HG02884 (cell line): ENCODE data around the gene SPATA31A6.
"Not testable (repeated sequence)": the region's sequence is repeated elsewhere in the genome, so short reads cannot be mapped to it uniquely, and the experiment has no call there.

Experiments
- ATAC-seq: cut with Tn5 transposase; IDR thresholded peaks from one replicate; pipeline ENCODE4 v1.9.1; 2021; ENCODE audit warnings: mild to moderate bottlenecking, moderate library complexity; ENCODE audit not compliant: unreplicated experiment

SPATA31A6 gene

DNA sequence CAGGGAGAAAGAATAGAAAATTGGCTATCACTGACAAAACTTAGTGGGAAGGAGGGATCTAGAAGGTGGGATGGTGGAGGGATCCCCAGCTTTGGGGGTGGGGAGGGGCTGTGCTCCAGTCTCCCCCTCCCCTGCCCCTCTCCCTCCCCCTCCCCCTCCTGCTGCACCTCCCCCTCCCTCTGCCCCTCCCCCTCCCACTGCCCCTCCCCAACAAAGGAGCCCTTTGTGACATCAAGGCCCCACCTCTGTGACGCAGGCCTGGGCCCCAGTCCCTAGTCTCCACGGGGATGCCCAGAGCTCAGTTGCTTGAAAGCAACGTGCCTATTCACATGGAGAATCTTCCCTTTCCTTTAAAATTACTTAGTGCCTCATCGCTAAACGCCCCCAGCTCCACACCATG, at the start of gene SPATA31A6:
TSS of gene SPATA31A6 (plus strand) at position 301 of the 400 bp plus-strand sequence. CDS start at position 330, 29 bp downstream.
- not testable (repeated sequence) for ATAC-seq

DNA sequence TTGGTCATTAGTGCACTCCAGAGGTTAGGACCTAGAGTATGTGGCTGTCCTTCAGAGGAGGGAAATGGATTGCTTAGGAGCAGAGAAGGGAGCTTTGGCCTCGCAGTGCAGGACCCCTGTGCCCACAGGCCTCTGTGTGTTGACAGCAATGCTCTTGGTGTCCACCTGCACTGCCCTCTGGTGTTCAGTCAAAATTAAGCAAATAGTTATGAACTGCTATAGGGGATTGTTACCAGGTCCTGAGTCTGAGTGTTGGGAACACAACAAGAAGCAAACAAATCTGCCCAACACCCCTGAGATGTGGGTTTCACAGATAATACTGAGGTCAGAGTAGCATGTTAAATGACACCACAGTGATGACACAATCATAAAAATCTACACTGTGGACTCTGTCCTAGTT, 23.2 kb upstream of the SPATA31A6 start:
- ATAC-seq, result not testable (repeated sequence)

DNA sequence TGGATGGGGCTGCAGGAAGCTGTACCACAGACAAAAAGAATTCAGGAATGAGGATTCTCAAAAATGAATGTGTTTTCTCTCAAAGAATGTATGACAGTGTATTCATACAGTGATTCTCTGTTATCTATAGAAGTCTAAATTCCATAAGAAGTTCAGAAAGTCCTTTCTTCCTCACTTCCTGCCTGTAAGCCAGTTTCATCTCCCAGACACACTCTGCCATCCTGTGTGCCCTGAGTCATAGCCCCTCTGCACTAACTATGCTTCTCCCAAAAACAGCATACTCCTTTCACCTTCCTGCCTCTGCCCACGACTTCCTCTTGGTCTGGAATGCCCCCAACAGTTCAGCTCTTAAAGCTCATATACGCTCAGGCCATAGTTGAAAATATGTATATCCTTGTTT, 36.4 kb downstream of the SPATA31A6 start:
- not testable (repeated sequence) for ATAC-seq

DNA sequence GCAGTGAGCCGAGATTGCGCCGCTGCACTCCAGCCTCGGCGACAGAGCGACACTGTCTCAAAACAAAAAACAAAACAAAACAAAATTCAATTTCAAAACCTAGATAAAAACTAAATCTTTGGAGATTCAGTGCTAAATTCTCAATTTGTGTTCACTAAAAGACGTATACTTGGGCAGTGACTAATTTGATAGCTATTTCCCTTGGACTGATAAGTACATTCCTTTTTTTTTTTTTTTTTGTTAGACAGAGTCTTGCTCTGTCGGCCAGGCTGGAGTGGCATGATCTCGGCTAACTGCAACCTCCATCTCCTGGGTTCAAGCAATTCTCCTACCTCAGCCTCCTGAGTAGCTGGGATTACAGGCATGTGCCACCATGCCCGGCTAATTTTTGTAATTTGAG, 39.8 kb downstream of the SPATA31A6 start:
- not testable (repeated sequence) for ATAC-seq

DNA sequence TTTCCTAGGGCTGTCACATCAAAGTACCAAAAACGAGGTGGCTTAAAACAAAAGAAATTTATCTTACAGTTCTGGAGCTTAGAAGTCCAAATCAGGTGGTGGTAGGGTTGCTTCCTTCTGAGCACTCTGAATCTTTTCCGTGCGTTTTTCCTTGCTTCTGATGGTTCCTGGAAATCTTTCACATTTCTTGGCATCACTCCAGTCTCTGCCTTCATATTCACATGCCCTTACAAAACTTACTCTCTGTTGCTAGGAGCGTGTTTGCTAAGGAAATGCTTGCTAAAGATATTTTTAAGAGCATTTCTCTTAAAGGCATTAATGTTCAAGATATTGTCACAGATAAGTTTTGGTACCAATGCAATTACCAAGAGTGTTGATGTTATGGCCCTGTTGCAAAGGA, 49.6 kb downstream of the SPATA31A6 start:
- ATAC-seq, result not testable (repeated sequence)

DNA sequence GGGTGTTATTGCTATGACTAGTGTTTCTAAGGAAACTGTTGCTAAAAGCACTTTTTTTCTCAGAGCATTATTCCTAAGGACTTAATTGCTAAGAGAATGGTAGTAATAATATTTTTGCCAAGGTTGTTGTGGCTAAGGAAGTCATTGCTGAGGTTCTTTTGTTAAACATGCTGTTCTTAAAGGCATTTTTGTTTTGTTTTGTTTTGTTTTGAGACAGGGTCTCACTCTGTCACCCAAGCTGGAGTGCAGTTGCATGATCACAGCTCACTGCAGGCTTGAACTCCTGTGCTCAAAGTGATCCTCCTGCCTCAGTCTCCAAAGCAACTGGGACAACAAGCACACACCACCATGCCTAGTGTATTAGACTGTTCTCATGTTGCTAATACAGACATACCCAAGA, 51.2 kb downstream of the SPATA31A6 start:
- not testable (repeated sequence) for ATAC-seq

DNA sequence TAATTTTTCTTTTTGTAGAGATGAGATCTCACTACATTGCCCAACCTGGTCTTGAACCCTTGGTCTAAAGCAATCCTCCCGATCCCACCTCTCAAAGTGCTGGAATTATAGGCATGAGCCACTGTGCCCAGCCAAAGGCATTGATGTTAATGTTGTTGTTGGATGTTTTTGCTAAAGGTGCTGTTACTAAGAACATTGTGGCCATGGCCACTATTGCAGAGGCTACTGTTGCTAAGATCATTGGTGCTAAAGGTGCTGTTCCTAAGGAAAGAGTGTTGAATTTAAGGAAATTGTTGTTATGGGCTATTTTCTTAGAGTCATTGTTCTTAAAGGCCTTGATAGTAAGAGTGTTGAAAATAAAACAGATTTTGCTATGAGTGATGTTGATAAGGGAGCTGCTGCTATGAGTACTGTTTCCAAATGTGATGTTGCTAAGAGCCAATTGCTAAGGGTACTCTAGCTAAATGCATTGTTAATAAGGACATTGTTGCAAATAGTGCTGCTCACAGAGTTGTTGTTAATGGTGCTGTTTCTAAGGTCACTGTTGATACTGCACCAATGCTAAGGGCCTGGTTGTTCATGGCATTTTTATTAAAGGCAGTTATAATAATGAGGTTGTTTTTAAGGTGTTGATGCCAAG, 52.0 kb downstream of the SPATA31A6 start:
- ATAC-seq, result not testable (repeated sequence)

DNA sequence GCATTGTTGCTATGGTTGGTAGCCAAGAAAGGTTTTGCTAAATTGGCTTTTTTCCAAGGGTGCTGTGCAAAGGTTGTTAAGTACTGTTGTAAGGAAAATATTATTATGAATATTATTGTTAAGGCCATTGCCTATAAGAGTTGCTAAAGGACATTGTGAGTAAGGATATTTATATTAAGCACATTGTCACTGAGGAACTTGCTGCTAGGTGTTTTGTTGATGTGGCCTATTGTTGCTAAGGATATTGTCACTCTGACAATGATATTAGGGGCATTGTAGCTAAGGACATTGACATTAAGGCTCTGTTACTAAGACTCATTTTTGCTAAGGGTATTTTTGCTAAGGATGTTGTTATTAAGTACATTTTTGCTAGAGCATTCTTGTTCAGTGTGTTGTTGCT, 52.6 kb downstream of the SPATA31A6 start:
- not testable (repeated sequence) for ATAC-seq

DNA sequence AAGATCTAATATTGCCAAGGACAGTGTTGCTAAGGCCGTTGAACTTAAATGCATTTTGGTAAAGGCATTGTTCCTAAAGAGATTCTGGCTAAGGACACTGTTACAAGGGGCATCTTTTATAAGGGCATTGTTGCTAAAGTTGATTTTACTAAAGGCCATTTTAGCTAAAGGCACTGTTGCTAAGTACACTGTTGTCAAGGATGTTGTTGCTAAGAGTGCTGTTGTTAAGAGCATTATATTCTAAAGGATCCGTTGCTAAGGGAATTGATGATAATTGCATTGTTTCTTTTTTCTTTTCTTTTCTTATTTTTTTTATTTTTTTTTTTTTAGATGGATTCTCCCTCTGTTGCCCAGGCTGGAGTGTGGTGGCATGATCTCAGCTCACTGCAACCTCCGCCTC, 53.9 kb downstream of the SPATA31A6 start:
- ATAC-seq, result not testable (repeated sequence)

DNA sequence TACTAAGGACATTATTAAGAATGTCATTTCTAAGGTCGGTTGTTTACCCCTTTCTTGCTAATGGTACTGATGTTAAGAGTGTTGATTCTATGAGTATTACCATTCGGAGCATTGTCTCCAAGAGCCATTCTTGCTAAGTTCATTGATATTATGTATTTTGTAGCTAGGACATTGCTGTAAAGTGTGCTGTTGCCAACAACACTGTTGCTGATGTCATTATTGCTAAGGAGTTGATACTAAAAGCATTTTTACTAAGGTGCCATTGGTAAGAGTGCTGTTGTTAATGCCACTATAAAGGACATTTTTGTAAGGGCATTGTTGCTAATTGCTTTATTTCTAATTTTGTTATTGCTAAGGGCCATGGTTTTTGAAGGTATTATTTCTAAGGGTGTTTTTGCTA, 55.4 kb downstream of the SPATA31A6 start:
- not testable (repeated sequence) for ATAC-seq
